HG03095 (cell line): ENCODE results near the gene CHMP6.
"Not testable (repeated sequence)": the region's sequence is repeated elsewhere in the genome, so short reads cannot be mapped to it uniquely, and the experiment has no call there.

Source experiments
- ATAC-seq: cut with Tn5 transposase; IDR thresholded peaks from one replicate; pipeline ENCODE4 v1.9.1; 2021; ENCODE audit warnings: moderate library complexity; ENCODE audit not compliant: unreplicated experiment

Gene CHMP6

GRCh38 chr17:81027591-81028505, 36.2 kb downstream of the CHMP6 start:
- no peak for ATAC-seq

- no peak for ATAC-seq
These were observed 36.8 kb downstream of the CHMP6 start for GRCh38 chr17:81028506-81028858.

- no peak for ATAC-seq
These were observed 38.2 kb downstream of the CHMP6 start for GRCh38 chr17:81029859-81030258.

GRCh38 chr17:81030312-81030711, 38.7 kb downstream of the CHMP6 start:
- not testable (repeated sequence) for ATAC-seq

- no peak for ATAC-seq
These were observed 39.3 kb downstream of the CHMP6 start for GRCh38 chr17:81030741-81031565.

- no peak for ATAC-seq
These were observed 40.2 kb downstream of the CHMP6 start for GRCh38 chr17:81031566-81032550.

- no peak for ATAC-seq
These were observed 41.2 kb downstream of the CHMP6 start for GRCh38 chr17:81032641-81033480.

GRCh38 chr17:81033535-81034167, 42.0 kb downstream of the CHMP6 start:
- no peak for ATAC-seq

GRCh38 chr17:81034168-81034777, 42.6 kb downstream of the CHMP6 start:
- no peak for ATAC-seq

- ATAC-seq = no peak
These were observed 43.3 kb downstream of the CHMP6 start, which contains the start of gene BAIAP2 for GRCh38 chr17:81034779-81035520. TSS of gene BAIAP2 (plus strand) at chr17:81035151. CDS start at chr17:81035255, 104 bp downstream.

- ATAC-seq = no peak
These were observed 44.0 kb downstream of the CHMP6 start for GRCh38 chr17:81035521-81036196.

- no peak for ATAC-seq
These were observed 44.7 kb downstream of the CHMP6 start for GRCh38 chr17:81036197-81036941.

GRCh38 chr17:81037026-81037797, 45.6 kb downstream of the CHMP6 start:
- no peak for ATAC-seq

GRCh38 chr17:81037798-81038733, 46.4 kb downstream of the CHMP6 start:
- ATAC-seq = no peak

GRCh38 chr17:81039096-81039495, 47.5 kb downstream of the CHMP6 start:
- ATAC-seq = no peak
